Measurements from ENCODE around the gene BATF2. TPM values are rescaled to one million over a fixed set of nuclear protein-coding genes. Genes with fewer than 3 reads are reported as not detected.

The BATF2 gene
- total RNA-seq, 2 experiments from 2014 or later: not detected

GRCh38 chr11:64951529-64951928 lies 45.2 kb downstream of the BATF2 start:
- Mint-ChIP-seq H3K4me1 (ENCODE audit: low read depth) (peaks cover 4% of the 10 kb centered on the region), H3K27me3 (ENCODE audit: low read depth) (peaks cover 5% of the 10 kb centered on the region), H3K27ac (no peak overlapping the region), H3K36me3 (ENCODE audit: low read depth) (no peaks in the 10 kb centered on the region), H3K4me3 (no peak overlapping the region), H3K9me3 (no peaks in the 10 kb centered on the region)
- intact Hi-C loops (cut with micrococcal nuclease): no loop called here
- CTCF ChIA-PET: interaction anchor here (1.1 kb wide), 1 partner anchor 166 kb away, joined by 9 read pairs; the partner anchor contains the start of gene ZNHIT2
- no peak for DNase-seq

GRCh38 chr11:64947208-64947814 lies 49.5 kb downstream of the BATF2 start:
- Mint-ChIP-seq H3K27me3 (ENCODE audit: low read depth) (peaks cover 3% of the 10 kb centered on the region), H3K36me3 (ENCODE audit: low read depth) (no peaks in the 10 kb centered on the region), H3K27ac (no peak overlapping the region), H3K4me1 (ENCODE audit: low read depth) (no peaks in the 10 kb centered on the region), H3K4me3 (no peak overlapping the region), H3K9me3 (no peaks in the 10 kb centered on the region)
- CTCF ChIA-PET: no interaction called here
- intact Hi-C loops (cut with micrococcal nuclease): no loop called here
- DNase-seq: no peak

Small RNAs within 50 kb of the gene (microRNA-seq; reads per million reads assigned to microRNA genes)
- not detected for gene MIR6879 (ENCODE audit: borderline microRNAs expressed, borderline replicate concordance)

Other genes starting within 250 kb of the BATF2 start
- gene PYGM, start 237.0 kb downstream of the BATF2 start, total RNA-seq: under 1 TPM; 0.64 to 0.89 TPM
- 100 to 1,000 TPM; 303 to 320 TPM for gene SF1, start 218.4 kb downstream of the BATF2 start, total RNA-seq
- gene MAP4K2, start 193.8 kb downstream of the BATF2 start, total RNA-seq: 10 to 100 TPM; 69.5 to 73.9 TPM
- 10 to 100 TPM; 23.9 TPM for gene MEN1, start 186.4 kb downstream of the BATF2 start, total RNA-seq
- gene CDC42BPG, start 152.3 kb downstream of the BATF2 start, total RNA-seq: under 1 TPM; 0.32 to 0.41 TPM
- 100 to 1,000 TPM; 124 to 132 TPM for gene EHD1, start 118.3 kb downstream of the BATF2 start, total RNA-seq
- 10 to 100 TPM; 15.1 to 16.3 TPM for gene ATG2A, start 79.8 kb downstream of the BATF2 start, total RNA-seq
- gene PPP2R5B, start 72.3 kb downstream of the BATF2 start, total RNA-seq: 1 to 10 TPM; 3.3 to 4.6 TPM
- not detected for gene GPHA2, start 61.1 kb downstream of the BATF2 start, total RNA-seq
- under 1 TPM; 0.29 to 0.37 TPM for gene MAJIN, start 24.9 kb downstream of the BATF2 start, total RNA-seq
- 100 to 1,000 TPM; 134 to 135 TPM for gene ARL2, start 17.2 kb upstream of the BATF2 start, total RNA-seq
- gene SNX15, start 30.5 kb upstream of the BATF2 start, total RNA-seq: 1 to 10 TPM; 8.9 to 9.4 TPM
- gene SAC3D1, start 44.2 kb upstream of the BATF2 start, total RNA-seq: 10 to 100 TPM; 19.2 to 20.3 TPM
- 10 to 100 TPM in 1 of 2 experiments, 1 to 10 TPM in 1; 8.5 to 10.2 TPM for gene NAALADL1, start 61.6 kb upstream of the BATF2 start, total RNA-seq
- 100 to 1,000 TPM; 169 to 174 TPM for gene CDCA5, start 87.1 kb upstream of the BATF2 start, total RNA-seq
- gene ZFPL1, start 87.3 kb upstream of the BATF2 start, total RNA-seq: 10 to 100 TPM; 24.2 to 25.6 TPM
- 10 to 100 TPM; 90.8 to 96.0 TPM for gene VPS51, start 99.2 kb upstream of the BATF2 start, total RNA-seq
- 10 to 100 TPM; 10.9 to 11.9 TPM for gene TM7SF2, start 114.9 kb upstream of the BATF2 start, total RNA-seq
- gene ZNHIT2, start 120.7 kb upstream of the BATF2 start, total RNA-seq: 1 to 10 TPM; 5.6 to 6.1 TPM
- gene FAU, start 125.2 kb upstream of the BATF2 start, total RNA-seq: 1,000 to 10,000 TPM; 1,272 to 1,294 TPM
- gene MRPL49, start 125.3 kb upstream of the BATF2 start, total RNA-seq: 10 to 100 TPM; 49.3 to 51.6 TPM
- gene SYVN1, start 137.5 kb upstream of the BATF2 start, total RNA-seq: 10 to 100 TPM; 19.0 to 19.2 TPM
- not detected for gene SPDYC, start 173.3 kb upstream of the BATF2 start, total RNA-seq
- gene CAPN1, start 185.0 kb upstream of the BATF2 start, total RNA-seq: 10 to 100 TPM; 68.5 to 73.5 TPM

All from activated naive CD4-positive, alpha-beta T cell treated with anti-CD3 and anti-CD28 coated beads for 36 hours (primary cell).